HepG2 (cell line): ENCODE data around the gene HOXA1. TPM values are rescaled to one million over a fixed set of nuclear protein-coding genes. Genes with fewer than 3 reads are reported as not detected.

Experiments
- HNF1B ChIP-seq: sonication (generic); formaldehyde crosslinking; IDR thresholded peaks from 2 replicates; pipeline ENCODE4 v1.5.1; 2020; ENCODE audit warnings: mild to moderate bottlenecking, moderate library complexity, missing genetic modification reagents
- IKZF4 ChIP-seq: sonication (generic); formaldehyde crosslinking; IDR thresholded peaks from 2 replicates; pipeline ENCODE4 v1.5.1; 2020; ENCODE audit warnings: borderline replicate concordance, mild to moderate bottlenecking, low read depth, missing genetic modification reagents; ENCODE audit errors: not compliant biosample characterization
- IRF2 ChIP-seq: IDR thresholded peaks from 2 replicates; pipeline ENCODE4 v1.6.1; 2018; ENCODE audit warnings: missing genetic modification reagents, missing compliant biosample characterization
- MED13 ChIP-seq: sonication (generic); formaldehyde crosslinking; IDR thresholded peaks from 2 replicates; pipeline ENCODE4 v1.5.0; 2020; ENCODE audit warnings: missing genetic modification reagents
- NONO ChIP-seq, 2 experiments: fragments of 450-650 bp in 1 of 2; sonication (generic) in 1 of 2; formaldehyde crosslinking in 1 of 2; IDR thresholded peaks in 1 of 2; conservative IDR thresholded peaks in 1 of 2; 2 replicates each; pipeline versions ENCODE4 v1.6.1 to v1.8.0; 2017 to 2022; ENCODE audit warnings: mild to moderate bottlenecking in 1 of 2, missing genetic modification reagents in 1 of 2, moderate library complexity in 1 of 2
- NR3C1 ChIP-seq: sonication (generic); formaldehyde crosslinking; IDR thresholded peaks from 2 replicates; pipeline ENCODE4 v1.4.0; 2020; ENCODE audit warnings: missing genetic modification reagents
- PAX8 ChIP-seq: sonication (generic); formaldehyde crosslinking; IDR thresholded peaks from 2 replicates; pipeline ENCODE4 v1.8.0; 2022; ENCODE audit warnings: mild to moderate bottlenecking, missing genetic modification reagents, borderline replicate concordance
- STAT6 ChIP-seq: sonication (generic); formaldehyde crosslinking; IDR thresholded peaks from 2 replicates; pipeline ENCODE4 v1.4.0; 2020; ENCODE audit warnings: missing genetic modification reagents, mild to moderate bottlenecking, borderline replicate concordance
- ZBTB25 ChIP-seq: IDR thresholded peaks from 2 replicates; pipeline ENCODE4 v1.6.1; 2018; ENCODE audit warnings: missing genetic modification reagents
- ZMYM4 ChIP-seq: sonication (generic); formaldehyde crosslinking; IDR thresholded peaks from 2 replicates; pipeline ENCODE4 v1.8.1; 2023; ENCODE audit warnings: mild to moderate bottlenecking, missing genetic modification reagents
- ZNF251 ChIP-seq: sonication (generic); formaldehyde crosslinking; IDR thresholded peaks from 2 replicates; pipeline ENCODE4 v1.9.0; 2021; ENCODE audit warnings: mild to moderate bottlenecking, missing genetic modification reagents
- ZNF720 ChIP-seq: sonication (generic); formaldehyde crosslinking; IDR thresholded peaks from 2 replicates; pipeline ENCODE4 v1.4.0; 2020; ENCODE audit warnings: missing genetic modification reagents
- ZZZ3 ChIP-seq: sonication (generic); formaldehyde crosslinking; IDR thresholded peaks from 2 replicates; pipeline ENCODE4 v1.4.0; 2020; ENCODE audit warnings: missing genetic modification reagents, mild to moderate bottlenecking, borderline replicate concordance
- polyA plus RNA-seq, 8 experiments: library from polyadenylated mRNA; depleted of rRNA in 3 of 8; stranded (reverse) in 7 of 8; unstranded in 1 of 8; fragments of >200 nt; fragmentation: Illumina TruSeq in 4 of 8; extraction: Trizol in 4 of 8; gene quantifications; 2 replicates each; pipeline versions ENCODE4 v1.2.1 to v1.2.3, GENCODE V29; 2011 to 2016; ENCODE audit warnings: low read depth in 4 of 8, missing spikeins in 1 of 8, mixed read lengths in 1 of 8; ENCODE audit not compliant: insufficient read depth in 1 of 8
- total RNA-seq, 5 experiments: library from RNA; depleted of rRNA; stranded (reverse); fragments of >200 nt; fragmentation: Illumina TruSeq; extraction: Trizol; gene quantifications; 2 replicates each; pipeline ENCODE4 v1.2.3, GENCODE V29; 2016; ENCODE audit warnings: low read depth in 1 of 5
- TF ChIP-seq, protein P1 (sequence below): sonication (generic); formaldehyde crosslinking; IDR thresholded peaks from 2 replicates; pipeline ENCODE4 v1.5.0; 2020; ENCODE audit warnings: mild to moderate bottlenecking, missing genetic modification reagents
- TF ChIP-seq, protein P2 (sequence below), 2 experiments: sonication (generic) in 1 of 2; formaldehyde crosslinking in 1 of 2; IDR thresholded peaks; 2 replicates each; pipeline versions ENCODE4 v1.4.0 to v1.6.1; 2018 to 2020; ENCODE audit warnings: missing genetic modification reagents in 2 of 2, borderline replicate concordance in 1 of 2, low read depth in 1 of 2, mild to moderate bottlenecking in 1 of 2, missing biosample characterization in 1 of 2
- TF ChIP-seq, protein P3 (sequence below): sonication (generic); formaldehyde crosslinking; IDR thresholded peaks from 2 replicates; pipeline ENCODE4 v1.4.0; 2020; ENCODE audit warnings: mild to moderate bottlenecking, missing genetic modification reagents

HOXA1 gene
- total and polyA plus RNA-seq, 2 of the 13 experiments (the other 11 are each of a cell fraction or from before 2014, with no cell fraction given) = 0.18 to 0.20 TPM

- TF ChIP-seq NONO (IDR thresholded peaks at IDR 0.05) = no peak
- TF ChIP-seq NONO (CRISPR knock-in tag; conservative IDR thresholded peaks at IDR 0.05) = peak; percentile 62; the same call in 1 of the 2 replicates
- TF ChIP-seq ZBTB25 (CRISPR knock-in tag) = no peak
- TF ChIP-seq, protein P1, sequence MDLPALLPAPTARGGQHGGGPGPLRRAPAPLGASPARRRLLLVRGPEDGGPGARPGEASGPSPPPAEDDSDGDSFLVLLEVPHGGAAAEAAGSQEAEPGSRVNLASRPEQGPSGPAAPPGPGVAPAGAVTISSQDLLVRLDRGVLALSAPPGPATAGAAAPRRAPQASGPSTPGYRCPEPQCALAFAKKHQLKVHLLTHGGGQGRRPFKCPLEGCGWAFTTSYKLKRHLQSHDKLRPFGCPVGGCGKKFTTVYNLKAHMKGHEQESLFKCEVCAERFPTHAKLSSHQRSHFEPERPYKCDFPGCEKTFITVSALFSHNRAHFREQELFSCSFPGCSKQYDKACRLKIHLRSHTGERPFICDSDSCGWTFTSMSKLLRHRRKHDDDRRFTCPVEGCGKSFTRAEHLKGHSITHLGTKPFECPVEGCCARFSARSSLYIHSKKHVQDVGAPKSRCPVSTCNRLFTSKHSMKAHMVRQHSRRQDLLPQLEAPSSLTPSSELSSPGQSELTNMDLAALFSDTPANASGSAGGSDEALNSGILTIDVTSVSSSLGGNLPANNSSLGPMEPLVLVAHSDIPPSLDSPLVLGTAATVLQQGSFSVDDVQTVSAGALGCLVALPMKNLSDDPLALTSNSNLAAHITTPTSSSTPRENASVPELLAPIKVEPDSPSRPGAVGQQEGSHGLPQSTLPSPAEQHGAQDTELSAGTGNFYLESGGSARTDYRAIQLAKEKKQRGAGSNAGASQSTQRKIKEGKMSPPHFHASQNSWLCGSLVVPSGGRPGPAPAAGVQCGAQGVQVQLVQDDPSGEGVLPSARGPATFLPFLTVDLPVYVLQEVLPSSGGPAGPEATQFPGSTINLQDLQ (CRISPR knock-in tag) = no peak
- peak; percentile 49; the same call in 1 of the 2 replicates for TF ChIP-seq HNF1B (CRISPR knock-in tag)
- TF ChIP-seq, protein P2, sequence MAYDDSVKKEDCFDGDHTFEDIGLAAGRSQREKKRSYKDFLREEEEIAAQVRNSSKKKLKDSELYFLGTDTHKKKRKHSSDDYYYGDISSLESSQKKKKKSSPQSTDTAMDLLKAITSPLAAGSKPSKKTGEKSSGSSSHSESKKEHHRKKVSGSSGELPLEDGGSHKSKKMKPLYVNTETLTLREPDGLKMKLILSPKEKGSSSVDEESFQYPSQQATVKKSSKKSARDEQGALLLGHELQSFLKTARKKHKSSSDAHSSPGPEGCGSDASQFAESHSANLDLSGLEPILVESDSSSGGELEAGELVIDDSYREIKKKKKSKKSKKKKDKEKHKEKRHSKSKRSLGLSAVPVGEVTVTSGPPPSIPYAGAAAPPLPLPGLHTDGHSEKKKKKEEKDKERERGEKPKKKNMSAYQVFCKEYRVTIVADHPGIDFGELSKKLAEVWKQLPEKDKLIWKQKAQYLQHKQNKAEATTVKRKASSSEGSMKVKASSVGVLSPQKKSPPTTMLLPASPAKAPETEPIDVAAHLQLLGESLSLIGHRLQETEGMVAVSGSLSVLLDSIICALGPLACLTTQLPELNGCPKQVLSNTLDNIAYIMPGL (CRISPR knock-in tag; IDR thresholded peaks at IDR 0.05; ENCODE audit: borderline replicate concordance in 1 of 2, low read depth in 1 of 2) = peak in 1 of 2 experiments; percentile 43; a peak in 1 of 4 replicates
- peak; percentile 90 for TF ChIP-seq ZMYM4 (CRISPR knock-in tag)
- TF ChIP-seq IKZF4 (CRISPR knock-in tag) = no peak
- no peak for TF ChIP-seq NR3C1 (CRISPR knock-in tag)
- no peak for TF ChIP-seq ZNF251 (CRISPR knock-in tag)
- TF ChIP-seq, protein P3, sequence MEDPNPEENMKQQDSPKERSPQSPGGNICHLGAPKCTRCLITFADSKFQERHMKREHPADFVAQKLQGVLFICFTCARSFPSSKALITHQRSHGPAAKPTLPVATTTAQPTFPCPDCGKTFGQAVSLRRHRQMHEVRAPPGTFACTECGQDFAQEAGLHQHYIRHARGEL (CRISPR knock-in tag) = 0 out of 2 replicates have a peak, but pooled peaks have one; percentile 37
- no peak for TF ChIP-seq MED13
- TF ChIP-seq ZNF720 (CRISPR knock-in tag) = no peak
- no peak for TF ChIP-seq STAT6 (CRISPR knock-in tag)
- TF ChIP-seq IRF2 (CRISPR knock-in tag) = no peak
- no peak for TF ChIP-seq ZZZ3 (CRISPR knock-in tag)
- no peak for TF ChIP-seq PAX8 (CRISPR knock-in tag)
These were observed 35.0 kb upstream of the HOXA1 start, which contains the start of gene HOXA4 (continued) for GRCh38 chr7:27130540-27131389.
